GM21825 (cell line): Measurements from ENCODE around the gene SLITRK3.

Experiments
- ATAC-seq: cut with Tn5 transposase; IDR thresholded peaks from one replicate; pipeline ENCODE4 v1.9.1; 2021; ENCODE audit warnings: mild to moderate bottlenecking, moderate library complexity; ENCODE audit not compliant: unreplicated experiment

SLITRK3 gene, protein sequence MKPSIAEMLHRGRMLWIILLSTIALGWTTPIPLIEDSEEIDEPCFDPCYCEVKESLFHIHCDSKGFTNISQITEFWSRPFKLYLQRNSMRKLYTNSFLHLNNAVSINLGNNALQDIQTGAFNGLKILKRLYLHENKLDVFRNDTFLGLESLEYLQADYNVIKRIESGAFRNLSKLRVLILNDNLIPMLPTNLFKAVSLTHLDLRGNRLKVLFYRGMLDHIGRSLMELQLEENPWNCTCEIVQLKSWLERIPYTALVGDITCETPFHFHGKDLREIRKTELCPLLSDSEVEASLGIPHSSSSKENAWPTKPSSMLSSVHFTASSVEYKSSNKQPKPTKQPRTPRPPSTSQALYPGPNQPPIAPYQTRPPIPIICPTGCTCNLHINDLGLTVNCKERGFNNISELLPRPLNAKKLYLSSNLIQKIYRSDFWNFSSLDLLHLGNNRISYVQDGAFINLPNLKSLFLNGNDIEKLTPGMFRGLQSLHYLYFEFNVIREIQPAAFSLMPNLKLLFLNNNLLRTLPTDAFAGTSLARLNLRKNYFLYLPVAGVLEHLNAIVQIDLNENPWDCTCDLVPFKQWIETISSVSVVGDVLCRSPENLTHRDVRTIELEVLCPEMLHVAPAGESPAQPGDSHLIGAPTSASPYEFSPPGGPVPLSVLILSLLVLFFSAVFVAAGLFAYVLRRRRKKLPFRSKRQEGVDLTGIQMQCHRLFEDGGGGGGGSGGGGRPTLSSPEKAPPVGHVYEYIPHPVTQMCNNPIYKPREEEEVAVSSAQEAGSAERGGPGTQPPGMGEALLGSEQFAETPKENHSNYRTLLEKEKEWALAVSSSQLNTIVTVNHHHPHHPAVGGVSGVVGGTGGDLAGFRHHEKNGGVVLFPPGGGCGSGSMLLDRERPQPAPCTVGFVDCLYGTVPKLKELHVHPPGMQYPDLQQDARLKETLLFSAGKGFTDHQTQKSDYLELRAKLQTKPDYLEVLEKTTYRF

DNA sequence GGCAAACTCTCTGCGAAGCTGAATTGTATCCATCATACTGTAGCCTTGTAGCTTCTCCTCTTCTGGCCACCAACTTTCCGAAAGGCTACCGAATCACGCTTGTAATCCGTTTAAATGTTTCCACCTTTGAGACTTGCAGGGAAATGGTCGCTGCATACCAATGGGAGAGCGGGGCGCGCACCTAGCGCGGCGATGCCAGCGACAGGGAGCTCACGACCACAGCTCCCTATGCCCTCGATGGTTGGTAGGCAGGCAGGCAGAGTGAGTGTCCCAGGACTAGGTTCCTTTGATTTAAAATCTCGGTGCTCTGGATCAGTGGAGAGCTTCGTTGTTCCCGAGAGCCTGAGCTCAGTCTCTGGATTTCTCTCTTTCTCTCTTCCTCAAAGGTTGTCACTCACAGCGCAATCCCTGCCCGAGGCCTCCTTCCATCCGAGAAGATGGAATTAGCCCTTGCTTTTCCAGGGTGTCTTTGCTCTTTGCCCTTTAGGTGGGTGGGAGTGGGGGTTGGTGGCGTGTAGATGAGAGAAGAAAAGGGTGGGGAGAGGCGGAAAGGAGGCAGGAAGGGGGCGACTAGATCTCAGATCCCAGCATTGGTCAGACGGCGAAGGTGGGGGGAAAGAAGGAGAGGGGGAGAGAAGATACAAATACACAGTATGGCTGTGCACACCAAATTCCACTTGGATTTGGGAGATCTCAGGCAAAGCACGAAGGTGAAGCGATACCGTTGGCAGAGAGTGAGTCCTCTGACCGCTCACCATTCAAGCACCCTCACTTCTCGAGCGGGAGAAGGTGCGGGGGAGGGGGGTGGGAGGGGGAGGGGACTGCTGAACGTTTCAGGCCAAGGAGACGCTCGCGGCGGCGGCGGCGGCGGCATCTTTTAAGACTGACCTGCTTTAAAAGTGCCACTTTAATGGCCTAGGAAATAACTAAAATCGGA, at the start of gene SLITRK3:
Gene SLITRK3, minus strand, starts transcription at position 745 of the 937 bp plus-strand sequence. CDS start 5,554 bp downstream, outside the sequence.
- no peak for ATAC-seq

DNA sequence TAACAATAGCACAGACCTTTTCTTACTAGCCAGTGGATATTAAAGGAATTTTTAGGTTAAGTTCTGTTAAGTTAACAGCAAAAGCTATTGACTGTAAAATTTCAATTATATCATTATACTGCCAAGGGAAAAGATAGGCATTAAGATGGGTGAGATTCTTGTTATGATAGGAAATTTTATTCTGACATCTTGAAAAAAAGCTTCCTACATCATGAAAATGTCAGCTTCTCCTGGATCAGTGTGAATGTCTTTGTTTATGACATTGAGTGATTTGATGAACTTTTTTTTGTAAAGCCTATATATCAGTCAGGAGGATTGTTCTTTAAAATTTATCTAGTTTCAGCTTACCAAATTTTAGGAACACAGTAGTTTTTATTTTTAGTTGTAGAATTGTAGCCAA, 47.4 kb upstream of the SLITRK3 start:
- no peak for ATAC-seq

DNA sequence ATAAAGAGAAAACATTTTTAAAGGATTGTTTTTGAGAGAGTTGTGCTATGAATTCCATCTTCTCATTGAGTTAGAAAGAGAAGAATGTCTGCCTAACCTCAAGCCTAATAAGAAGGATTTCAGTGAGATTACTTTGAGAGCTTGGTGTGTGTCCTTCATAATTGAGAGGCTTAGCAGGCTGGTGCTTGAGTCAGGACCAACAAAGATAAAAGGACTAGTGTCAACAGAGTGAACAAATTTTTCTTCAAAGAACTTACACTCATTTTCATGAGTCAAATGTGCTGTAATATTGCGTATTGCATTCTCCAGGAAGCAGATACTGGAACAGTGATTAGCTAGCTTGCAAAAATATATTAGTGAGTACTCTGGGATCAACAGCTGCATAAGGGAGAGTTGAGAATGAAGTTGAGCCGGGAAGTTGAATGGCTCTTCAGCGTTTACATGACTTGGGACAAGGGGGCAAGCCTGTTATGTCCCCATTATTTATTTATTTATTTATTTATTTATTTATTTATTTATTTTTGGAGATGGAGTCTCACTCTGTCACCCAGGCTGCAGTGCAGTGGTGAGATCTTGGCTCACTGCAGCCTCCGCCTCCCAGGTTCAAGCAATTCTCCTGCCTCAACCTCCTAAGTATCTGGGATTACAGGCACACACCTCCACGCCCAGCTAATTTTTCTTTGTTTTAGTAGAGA, 37.5 kb upstream of the SLITRK3 start:
- ATAC-seq, result no peak

DNA sequence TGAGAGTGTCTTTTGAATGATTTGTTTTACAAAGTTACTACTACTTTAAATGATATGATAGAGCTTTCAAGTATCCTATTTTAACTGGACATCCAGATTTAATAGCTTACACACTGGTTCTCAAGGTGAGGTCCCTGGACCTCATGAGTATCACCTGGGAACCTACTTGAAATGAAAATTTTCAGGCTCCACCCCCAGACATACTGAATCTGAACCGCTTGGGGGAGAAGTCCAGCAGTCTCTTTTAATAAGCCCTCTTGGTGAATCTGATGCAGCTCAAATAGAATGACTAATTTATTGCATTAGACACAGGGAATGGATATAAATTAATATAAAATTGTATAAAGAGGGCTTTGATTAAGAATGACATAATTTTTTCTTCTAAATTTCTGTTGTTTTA, 29.4 kb upstream of the SLITRK3 start:
- no peak for ATAC-seq

DNA sequence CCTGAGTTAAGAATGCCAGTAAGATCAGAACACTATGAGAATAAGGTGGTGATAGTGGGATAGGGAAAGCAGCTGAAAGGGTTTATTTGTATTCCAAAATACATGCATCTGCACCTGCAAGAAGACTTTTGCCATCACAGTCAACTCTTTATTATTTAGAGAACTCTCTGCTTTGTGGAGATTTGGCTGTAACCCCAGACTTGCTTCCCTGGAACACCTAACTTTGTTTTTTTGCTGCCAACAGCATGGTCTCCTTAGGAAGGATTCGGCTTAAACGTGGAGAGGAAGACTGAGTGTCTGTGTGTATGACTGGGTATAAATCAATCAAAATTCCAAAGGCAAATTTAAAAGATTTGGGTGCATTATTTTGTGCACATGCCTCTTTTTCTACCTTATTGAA, 21.6 kb upstream of the SLITRK3 start:
- no peak for ATAC-seq

DNA sequence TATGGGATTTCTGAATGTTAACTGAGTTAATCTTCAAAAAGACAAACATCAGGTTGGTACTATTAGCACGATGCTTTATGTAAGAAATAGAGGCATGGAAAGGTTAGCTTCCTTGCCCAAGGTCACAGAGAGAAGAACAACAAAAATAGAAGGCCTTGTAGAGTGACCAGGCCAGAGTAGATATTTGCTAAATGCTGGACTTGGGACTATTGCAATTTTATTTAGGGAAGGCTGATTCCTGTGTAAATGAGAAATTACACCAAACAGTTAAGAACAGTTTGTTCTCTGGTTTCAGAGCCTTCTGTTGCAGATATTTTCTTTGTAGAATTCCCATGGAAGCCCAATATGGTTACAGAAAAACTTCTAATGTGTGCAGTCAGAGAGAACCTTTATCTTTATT, 16.4 kb upstream of the SLITRK3 start:
- no peak for ATAC-seq

DNA sequence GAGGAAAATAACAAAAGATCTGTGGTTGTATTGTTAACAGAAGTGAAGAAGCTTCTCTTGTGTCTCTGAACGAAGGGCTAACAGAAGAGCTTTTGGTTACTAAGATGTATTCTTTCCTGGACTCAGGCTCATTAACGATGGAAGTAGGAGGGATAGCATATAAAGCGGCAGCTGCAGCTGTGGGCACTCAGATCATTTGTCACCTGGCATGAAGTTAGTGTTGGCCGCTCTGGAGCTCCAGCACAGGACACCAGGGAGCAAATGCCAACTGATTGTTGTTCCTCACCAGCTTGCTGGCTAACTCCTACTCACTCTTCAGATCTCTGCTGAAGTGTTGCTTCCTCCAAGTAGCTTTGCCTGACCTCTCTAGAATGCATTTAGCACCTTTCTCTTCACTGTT, 15.5 kb upstream of the SLITRK3 start:
- no peak for ATAC-seq

DNA sequence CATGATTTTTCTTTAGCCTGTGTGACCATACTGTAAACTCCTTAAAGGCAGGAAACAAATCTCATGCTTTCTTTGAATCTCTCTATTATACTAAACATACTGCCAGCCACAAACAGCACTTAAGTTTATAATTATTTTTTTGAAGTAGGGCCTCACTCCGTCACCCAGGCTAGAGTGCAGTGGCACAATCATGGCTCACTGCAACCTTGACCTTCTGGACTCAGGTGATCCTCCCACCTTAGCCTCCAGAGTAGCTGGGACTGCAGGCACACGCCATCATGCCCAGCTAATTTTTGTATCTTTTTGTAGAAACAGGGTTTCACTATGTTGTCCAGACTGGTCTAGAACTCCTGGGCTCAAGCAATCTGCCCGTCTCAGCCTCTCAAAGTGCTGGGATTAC, 14.5 kb upstream of the SLITRK3 start:
- no peak for ATAC-seq

DNA sequence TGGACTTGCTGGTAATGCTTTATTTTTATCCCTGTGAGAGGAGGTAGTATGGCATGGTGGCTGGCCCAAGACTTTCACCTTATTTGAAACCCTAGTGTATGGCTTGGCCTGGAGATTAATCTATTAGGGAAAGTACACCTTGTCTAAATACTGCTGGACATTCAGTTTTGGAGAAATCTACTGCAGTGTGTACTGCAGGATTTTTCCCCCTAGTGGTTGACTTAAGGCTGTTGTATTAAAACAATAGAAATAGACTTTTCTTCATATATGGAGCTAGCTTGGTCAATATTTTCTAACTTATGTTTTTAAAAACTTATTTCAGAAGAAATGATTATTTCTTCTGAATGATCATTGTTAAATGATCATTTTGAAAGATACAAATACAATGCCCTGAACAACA, 13.9 kb upstream of the SLITRK3 start:
- ATAC-seq, result no peak

DNA sequence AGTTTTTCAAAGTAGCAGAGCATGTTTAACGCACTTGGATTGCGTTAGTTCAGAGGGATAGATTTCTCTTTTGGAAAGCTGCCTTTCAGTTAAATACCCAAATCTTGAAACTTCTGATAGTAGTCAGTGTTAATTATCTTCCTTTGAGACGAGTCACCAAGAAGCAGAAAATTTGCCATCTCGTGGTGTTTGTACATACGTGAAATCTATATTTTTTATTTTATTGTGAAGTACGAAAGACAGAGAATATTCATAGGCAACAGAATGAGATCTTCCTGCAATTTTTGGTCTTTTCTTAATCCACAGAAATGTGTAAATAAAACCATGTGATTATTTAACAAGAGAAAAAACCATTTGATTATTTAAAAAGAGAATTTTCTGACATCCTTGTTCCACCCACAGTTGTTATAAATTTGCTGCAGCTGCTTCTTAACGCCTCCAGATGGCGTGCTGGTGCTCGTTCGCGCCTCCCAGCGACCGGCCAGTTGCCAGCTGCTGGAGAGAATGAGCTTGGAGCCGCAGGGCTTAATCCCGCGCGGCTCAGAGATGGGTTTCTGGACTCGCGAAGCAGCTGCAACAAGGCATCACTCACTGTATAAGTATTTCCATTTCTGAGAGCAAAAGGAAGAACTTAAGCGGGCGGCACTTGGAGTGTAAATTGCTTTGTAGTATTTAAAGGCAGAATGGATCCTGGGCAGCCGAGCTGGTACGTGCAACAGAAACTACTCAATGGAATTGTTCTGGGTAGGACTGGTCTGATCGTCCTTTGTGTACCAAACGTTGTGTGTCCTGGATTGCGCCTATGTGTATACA, 10.5 kb upstream of the SLITRK3 start:
- ATAC-seq, result peak; percentile 99

DNA sequence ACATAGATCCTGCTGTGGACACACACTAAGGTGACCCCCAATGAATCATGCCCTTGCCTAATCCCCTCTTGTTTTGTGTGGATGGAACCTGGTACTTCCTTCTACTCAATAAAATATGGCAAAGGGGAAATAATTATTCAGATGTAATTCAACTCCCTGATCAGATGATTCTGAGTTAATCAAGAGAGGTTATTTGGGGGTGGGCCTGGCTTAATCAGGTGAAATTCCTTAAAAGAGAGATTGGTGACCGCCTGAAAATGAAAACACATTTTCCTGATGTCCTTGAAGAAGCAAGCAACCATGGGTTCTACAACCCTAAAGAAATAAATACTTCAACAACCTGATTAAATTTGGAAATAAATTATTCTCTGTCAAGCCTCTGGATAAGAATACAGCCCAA, 8.3 kb upstream of the SLITRK3 start:
- ATAC-seq, result no peak

DNA sequence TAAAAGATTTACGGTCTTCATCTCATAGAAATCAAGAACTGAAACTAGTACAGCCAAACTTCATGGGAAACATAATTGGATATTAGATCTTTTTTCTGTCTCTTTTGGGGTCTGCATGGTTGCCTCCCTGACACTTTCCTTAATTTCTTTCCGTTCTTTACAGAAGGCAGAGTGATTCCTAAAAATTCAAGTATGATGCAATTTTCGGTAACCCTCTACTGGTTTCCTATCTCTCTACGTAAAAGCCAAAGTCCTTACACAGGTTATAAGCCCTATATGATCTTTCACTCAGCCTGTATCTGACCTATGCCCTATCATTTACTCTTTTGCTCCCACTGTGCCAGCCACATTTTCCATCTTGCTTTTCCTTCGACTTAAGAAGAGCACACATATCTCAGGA, 6.8 kb upstream of the SLITRK3 start:
- ATAC-seq, result no peak

DNA sequence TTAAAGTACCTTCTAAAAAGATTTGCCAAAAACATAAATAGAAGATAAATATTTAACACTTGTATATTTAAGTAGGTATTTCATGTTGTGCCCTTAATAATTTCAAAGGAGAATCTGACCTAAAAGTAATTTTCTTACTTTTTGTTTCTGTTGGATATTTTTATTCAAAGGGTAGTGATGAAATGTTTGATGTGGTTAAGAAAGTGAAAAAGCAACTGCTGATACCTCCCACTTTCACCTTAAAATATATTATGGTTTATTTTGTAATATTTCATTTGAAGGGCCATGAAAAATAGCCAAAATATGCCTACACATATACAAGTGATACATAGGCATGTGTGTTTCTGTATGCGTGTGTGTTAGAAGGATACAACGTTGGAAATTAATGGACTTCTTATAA, 5.8 kb upstream of the SLITRK3 start:
- ATAC-seq, result no peak

DNA sequence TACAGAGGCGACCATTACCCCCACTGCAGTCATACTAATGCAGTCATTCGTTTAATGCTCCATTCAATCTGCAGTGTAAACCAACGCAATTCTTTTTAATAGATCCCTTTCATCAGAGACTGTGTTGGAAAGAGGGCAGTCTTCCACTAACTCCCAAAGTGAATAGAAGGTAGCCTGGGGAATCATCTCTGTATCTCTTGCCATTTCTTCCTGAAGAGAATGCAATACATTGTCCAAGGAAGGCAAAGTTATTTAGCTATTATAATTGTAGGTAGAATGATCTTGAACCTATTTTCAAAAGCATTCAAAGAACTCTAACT, 1.3 kb upstream of the SLITRK3 start:
- ATAC-seq, result no peak

DNA sequence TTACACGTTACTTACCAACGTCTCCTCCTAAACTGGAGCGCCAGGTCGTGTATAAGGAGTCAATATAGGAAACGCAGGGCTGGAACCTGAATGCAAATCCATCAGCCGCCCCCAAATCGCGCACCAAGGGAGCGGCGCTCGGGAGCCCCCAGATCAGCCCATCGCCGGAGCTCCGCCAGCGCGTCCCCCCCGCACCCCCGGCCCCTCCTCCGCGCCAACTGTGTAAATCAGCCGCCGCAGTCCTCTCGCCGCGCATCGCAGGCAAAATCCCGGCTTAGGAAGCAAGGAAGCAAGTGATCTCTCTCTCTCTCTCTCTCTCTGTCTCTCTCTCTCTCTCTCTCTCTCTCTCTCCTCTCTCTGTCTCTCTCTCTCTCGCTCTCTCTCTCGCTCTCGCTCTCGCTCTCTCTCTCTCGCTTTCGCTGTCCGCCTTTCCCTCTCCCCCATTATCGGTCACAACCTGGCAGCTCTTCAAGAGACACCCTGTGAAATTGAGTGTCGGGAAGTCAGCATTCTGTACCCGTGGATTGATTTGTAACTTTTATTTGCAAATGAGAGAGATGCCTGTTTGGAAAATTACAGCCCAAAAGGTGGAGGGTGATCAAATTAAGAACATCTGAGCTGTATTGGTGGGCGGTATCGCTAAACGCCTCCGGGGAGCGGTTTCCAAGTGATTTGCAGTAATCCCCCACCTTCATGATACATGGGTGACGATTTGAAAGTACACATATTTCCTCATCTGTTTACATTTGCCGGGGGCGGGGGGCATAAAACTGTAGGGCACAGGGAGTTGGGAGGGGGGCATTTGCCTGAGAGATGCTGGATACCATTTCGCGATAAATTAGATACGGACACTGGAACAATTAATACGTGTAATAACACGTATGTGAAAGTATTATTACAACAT, 645 bp upstream of the SLITRK3 start:
- no peak for ATAC-seq

DNA sequence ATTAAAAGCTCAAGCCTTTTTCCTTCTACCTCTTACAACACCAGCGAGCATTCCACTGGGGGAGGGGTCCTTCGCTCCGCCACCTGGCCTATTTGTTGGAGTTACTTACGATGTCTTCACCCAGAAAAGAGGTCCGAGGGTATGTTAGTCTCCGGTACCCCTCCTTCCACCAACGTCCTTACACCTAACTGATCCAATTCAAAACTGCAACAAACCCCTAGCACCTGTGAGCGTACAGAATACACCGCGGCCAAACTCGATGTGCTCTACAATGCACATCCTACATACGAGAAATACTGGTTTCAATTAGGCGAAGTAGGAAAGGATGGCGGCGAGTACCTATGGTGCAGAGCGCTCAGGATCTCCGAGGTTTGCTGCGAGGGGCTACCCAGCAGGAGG, 944 bp downstream of the SLITRK3 start:
- no peak for ATAC-seq

DNA sequence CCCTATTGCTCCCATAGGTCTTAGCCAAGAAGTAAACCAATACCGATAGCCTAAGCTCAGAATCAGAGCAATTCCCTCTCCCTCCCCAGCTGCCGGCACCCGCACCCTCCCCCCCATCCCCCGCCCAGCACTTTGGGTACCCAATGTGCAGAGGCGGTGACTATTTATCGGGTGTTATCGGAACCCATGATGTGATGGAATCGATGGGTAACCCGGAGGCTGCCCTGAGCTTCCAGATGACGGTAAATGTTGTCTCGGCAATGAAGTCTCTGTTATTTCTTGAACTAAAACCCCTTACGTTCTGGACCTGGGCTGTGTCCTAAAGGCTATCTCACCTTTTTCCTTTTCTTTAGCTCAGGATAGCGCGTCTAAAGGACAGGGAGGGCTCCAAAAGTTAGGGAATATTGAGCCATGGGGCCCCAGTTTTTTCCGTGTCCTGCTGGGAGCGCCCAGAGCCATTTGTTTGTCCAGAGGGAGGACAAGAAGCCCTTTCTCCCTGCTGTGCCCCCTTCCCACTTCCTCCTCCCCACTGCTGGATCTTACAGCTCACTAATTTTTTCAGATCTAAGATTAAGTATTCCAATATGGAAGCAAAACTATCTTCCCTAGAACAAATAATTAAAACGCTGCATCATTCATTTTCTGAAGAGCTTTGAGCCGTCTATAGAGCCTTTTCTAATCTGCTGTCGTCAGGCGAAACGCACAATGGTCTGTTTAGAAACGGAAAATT, 1.5 kb downstream of the SLITRK3 start:
- ATAC-seq, result no peak
